Measurements from ENCODE around the gene TMSB15A. TPM values are rescaled to one million over a fixed set of nuclear protein-coding genes. Genes with fewer than 3 reads are reported as not detected.
"Not testable (repeated sequence)": the region's sequence is repeated elsewhere in the genome, so short reads cannot be mapped to it uniquely, and the experiment has no call there.

The TMSB15A gene
- 459 TPM for polyA plus RNA-seq (2013, experiment 1 of 4)
- 528 TPM for polyA plus RNA-seq (2013, experiment 2 of 4)
- polyA plus RNA-seq (2013, experiment 3 of 4) = 499 TPM
- 548 TPM for polyA plus RNA-seq (2013, experiment 4 of 4)

DNA sequence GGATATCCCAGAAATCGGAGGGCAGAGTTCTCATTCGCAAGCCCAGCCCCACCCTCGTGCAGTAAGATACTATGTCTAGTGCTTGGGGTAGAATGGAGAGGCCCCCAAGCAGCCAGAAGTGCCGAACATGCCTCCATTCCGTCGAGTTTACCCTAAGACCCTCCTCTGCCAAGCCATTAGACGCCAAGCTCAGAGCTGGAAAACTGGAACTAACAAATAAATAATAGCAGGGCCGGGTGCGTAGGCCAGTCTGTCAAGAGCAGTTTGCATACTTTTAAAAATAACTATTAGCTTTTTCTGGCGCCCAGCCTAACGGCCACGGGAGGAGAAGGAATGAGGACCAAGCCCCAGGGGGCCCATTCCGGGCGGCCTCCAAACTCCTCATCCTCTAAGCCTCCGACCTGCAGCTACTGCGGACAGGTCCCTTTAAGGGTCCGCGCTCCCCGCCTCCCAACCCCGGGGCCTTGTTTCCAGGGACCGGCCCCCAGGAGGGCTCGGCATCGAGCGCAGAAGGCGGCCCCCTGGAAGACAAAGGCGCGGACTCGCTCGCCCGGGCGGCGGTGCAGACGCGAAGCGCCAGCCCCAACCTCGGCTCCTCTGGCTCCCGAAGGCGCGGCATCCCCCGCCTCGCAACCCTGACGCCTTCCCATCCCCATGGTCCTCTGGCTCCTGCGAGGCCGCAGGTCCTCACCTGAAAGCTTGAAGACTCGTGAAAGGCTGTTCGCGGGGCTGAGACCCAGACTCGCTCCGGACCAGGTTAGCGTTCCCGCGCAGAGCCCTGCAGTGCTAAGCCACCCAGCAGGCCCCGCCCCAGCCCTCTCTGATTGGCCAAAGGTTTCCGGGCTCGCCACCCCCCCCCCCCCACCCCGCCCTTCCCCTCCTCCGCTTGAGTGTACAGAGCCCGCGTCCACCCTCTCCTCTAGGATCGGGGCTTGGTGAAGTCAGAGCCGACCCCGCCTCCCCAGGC lies at the start of gene TMSB15A:
Gene TMSB15A (minus strand): TSS at position 765 of the 967 bp plus-strand sequence.
- no peaks in the 10 kb centered on the region for H3K27me3 ChIP-seq (ENCODE audit: control insufficient read depth, insufficient read depth, low read length, poor library complexity, severe bottlenecking)
- WGBS, 2 experiments = 1% methylated on average over 57 to 59 of the region's 62 CpGs
- H3K36me3 ChIP-seq (ENCODE audit: control insufficient read depth, insufficient read depth, low read length) = peaks cover 3% of the 10 kb centered on the region
- H3K9me3 ChIP-seq (ENCODE audit: control insufficient read depth, low read length) = no peaks in the 10 kb centered on the region
- peak within 1 kb of the TSS; percentile 87 for H3K27ac ChIP-seq (ENCODE audit: insufficient read depth, low read depth, low read length, poor library complexity, severe bottlenecking)
- H3K4me1 ChIP-seq (ENCODE audit: control insufficient read depth, insufficient read depth, low read length) = no peaks in the 10 kb centered on the region
- peak within 1 kb of the TSS; percentile 62 for H3K4me3 ChIP-seq (ENCODE audit: insufficient read depth, low read depth, low read length)

- WGBS, 2 experiments = 87 to 88% methylated on average over 2 of the region's 2 CpGs
Measured at GRCh38 chrX:102560423-102561068, 44.0 kb upstream of the TMSB15A start.

DNA sequence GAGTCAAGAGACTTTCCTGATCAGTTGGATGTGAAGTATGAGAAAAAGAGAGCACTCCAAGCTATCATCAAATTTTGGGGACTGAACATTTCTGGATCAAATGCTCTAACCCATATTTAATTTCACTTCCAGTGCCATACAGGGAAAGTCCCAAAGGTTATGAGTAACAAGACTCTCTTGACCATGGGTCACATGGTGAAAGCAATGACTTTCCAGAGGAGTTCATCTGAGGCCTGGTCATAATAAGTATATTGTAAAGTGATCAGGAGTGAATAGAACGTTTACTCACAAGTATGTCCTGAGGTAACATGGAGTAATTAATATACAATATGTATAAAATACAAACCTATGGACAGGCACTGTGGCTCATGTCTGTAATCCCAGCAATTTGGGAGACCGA lies 42.1 kb upstream of the TMSB15A start:
- WGBS, 2 experiments = 93 to 100% methylated on average over 1 of the region's 2 CpGs
- H3K4me3 ChIP-seq (ENCODE audit: insufficient read depth, low read depth, low read length) = no peak overlapping the region

More at GRCh38 chrX:102560423-102561068, 44.0 kb upstream of the TMSB15A start:
- Histone ChIP-seq H3K4me1 (ENCODE audit: control insufficient read depth, insufficient read depth, low read length) (no peaks in the 10 kb centered on the region), H3K27me3 (ENCODE audit: control insufficient read depth, insufficient read depth, low read length, poor library complexity, severe bottlenecking) (no peaks in the 10 kb centered on the region), H3K9me3 (ENCODE audit: control insufficient read depth, low read length) (no peaks in the 10 kb centered on the region), H3K27ac (ENCODE audit: insufficient read depth, low read depth, low read length, poor library complexity, severe bottlenecking) (no peak overlapping the region), H3K36me3 (ENCODE audit: control insufficient read depth, insufficient read depth, low read length) (no peaks in the 10 kb centered on the region), H3K4me3 (ENCODE audit: insufficient read depth, low read depth, low read length) (no peak overlapping the region)

DNA sequence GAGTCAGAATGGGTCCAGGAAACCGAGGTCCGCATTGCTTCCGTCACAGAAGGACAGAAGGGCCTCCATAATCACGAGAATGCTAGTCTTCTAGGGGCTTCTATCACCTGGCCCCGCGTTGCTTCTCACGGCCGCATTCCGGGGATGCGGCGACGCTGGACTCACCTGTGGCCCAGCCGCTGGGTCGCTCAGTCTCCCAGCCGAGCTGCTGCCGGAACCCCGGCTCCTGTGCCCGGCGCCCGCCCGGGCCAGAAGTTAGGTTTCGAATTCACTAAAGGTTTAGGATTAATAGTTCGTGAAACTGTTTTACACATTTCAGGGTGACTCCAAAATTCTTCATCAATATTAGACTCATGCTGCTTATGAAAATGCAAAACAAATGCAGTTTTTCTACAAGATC lies 31.7 kb upstream of the TMSB15A start:
- no peak overlapping the region for H3K27ac ChIP-seq (ENCODE audit: insufficient read depth, low read depth, low read length, poor library complexity, severe bottlenecking)
- no peaks in the 10 kb centered on the region for H3K36me3 ChIP-seq (ENCODE audit: control insufficient read depth, insufficient read depth, low read length)
- 95 to 98% methylated on average over 23 of the region's 23 CpGs for WGBS, 2 experiments
- H3K4me3 ChIP-seq (ENCODE audit: insufficient read depth, low read depth, low read length) = no peak overlapping the region
- H3K9me3 ChIP-seq (ENCODE audit: control insufficient read depth, low read length) = no peaks in the 10 kb centered on the region
- H3K27me3 ChIP-seq (ENCODE audit: control insufficient read depth, insufficient read depth, low read length, poor library complexity, severe bottlenecking) = no peaks in the 10 kb centered on the region
- H3K4me1 ChIP-seq (ENCODE audit: control insufficient read depth, insufficient read depth, low read length) = no peaks in the 10 kb centered on the region

More for the DNA sequence above, 42.1 kb upstream of the TMSB15A start:
- Histone ChIP-seq H3K27ac (ENCODE audit: insufficient read depth, low read depth, low read length, poor library complexity, severe bottlenecking) (no peak overlapping the region), H3K4me1 (ENCODE audit: control insufficient read depth, insufficient read depth, low read length) (no peaks in the 10 kb centered on the region), H3K9me3 (ENCODE audit: control insufficient read depth, low read length) (no peaks in the 10 kb centered on the region), H3K27me3 (ENCODE audit: control insufficient read depth, insufficient read depth, low read length, poor library complexity, severe bottlenecking) (no peaks in the 10 kb centered on the region), H3K36me3 (ENCODE audit: control insufficient read depth, insufficient read depth, low read length) (no peaks in the 10 kb centered on the region)

DNA sequence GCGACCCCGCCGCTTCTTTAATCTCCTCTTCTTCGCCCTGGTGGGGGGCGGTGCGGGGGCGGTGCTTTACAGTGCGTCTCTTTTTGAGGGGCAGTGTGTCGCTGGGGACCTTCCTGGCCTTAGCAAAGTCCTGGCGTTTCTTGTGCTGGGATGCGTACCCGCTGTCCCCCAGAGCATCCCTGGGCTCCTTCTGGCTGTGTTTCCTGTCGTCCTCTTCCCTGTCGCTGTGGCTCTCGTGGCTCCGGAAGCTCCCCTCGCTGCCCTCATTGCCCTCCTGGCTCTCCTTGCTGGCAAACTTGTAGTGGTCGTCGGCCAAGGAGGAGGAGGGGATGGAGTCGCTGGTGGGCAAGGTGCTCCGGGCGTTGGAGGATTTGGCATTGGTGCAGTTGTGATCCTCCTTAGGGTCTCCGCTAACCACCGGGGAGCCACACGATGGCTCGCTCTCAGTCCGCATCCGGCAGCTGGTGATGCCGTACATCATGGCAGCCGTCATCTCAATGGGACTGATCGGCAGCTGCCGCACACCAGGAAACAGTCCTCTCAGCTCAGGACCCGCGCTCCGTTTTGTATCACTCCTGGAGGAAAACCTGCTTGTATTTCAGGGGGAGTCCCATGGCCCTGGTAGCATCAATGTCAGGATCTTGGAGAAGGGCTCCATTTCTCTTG lies 30.4 kb upstream of the TMSB15A start:
- no peaks in the 10 kb centered on the region for H3K4me1 ChIP-seq (ENCODE audit: control insufficient read depth, insufficient read depth, low read length)
- no peak overlapping the region for H3K4me3 ChIP-seq (ENCODE audit: insufficient read depth, low read depth, low read length)
- no peak overlapping the region for H3K27ac ChIP-seq (ENCODE audit: insufficient read depth, low read depth, low read length, poor library complexity, severe bottlenecking)
- H3K9me3 ChIP-seq (ENCODE audit: control insufficient read depth, low read length) = no peaks in the 10 kb centered on the region
- H3K27me3 ChIP-seq (ENCODE audit: control insufficient read depth, insufficient read depth, low read length, poor library complexity, severe bottlenecking) = no peaks in the 10 kb centered on the region
- 83 to 86% methylated on average over 35 of the region's 35 CpGs for WGBS, 2 experiments
- no peaks in the 10 kb centered on the region for H3K36me3 ChIP-seq (ENCODE audit: control insufficient read depth, insufficient read depth, low read length)

GRCh38 chrX:102546175-102546574 lies 29.6 kb upstream of the TMSB15A start:
- H3K4me3 ChIP-seq (ENCODE audit: insufficient read depth, low read depth, low read length); H3K27ac ChIP-seq (ENCODE audit: insufficient read depth, low read depth, low read length, poor library complexity, severe bottlenecking); H3K36me3 ChIP-seq (ENCODE audit: control insufficient read depth, insufficient read depth, low read length); H3K27me3 ChIP-seq (ENCODE audit: control insufficient read depth, insufficient read depth, low read length, poor library complexity, severe bottlenecking); H3K4me1 ChIP-seq (ENCODE audit: control insufficient read depth, insufficient read depth, low read length); H3K9me3 ChIP-seq (ENCODE audit: control insufficient read depth, low read length): not testable (repeated sequence)
- 85 to 88% methylated on average over 4 to 5 of the region's 5 CpGs for WGBS, 2 experiments

DNA sequence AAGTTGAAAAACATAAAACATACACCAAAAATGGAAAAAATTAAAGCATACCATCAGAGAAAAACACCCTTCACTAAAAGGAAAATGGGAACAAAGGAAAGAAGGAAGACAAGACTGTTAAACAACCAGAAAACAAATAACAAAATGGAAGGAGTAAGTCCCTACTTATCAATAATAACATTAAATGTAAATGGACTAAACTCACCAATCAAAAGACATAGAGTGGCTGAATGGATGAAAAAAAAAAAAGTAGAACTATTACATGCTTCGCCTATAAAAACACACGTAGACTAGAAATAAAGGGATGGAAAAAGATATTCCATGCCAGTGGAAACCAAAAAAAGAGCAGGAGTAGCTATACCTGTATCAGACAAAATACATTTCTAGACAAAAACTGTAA lies 19.4 kb upstream of the TMSB15A start:
- Histone ChIP-seq H3K27me3 (ENCODE audit: control insufficient read depth, insufficient read depth, low read length, poor library complexity, severe bottlenecking) (no peaks in the 10 kb centered on the region), H3K36me3 (ENCODE audit: control insufficient read depth, insufficient read depth, low read length) (no peaks in the 10 kb centered on the region), H3K9me3 (ENCODE audit: control insufficient read depth, low read length) (no peaks in the 10 kb centered on the region), H3K4me3 (ENCODE audit: insufficient read depth, low read depth, low read length) (no peak overlapping the region), H3K27ac (ENCODE audit: insufficient read depth, low read depth, low read length, poor library complexity, severe bottlenecking) (no peak overlapping the region), H3K4me1 (ENCODE audit: control insufficient read depth, insufficient read depth, low read length) (no peaks in the 10 kb centered on the region)
- WGBS, 2 experiments = 100% methylated on average over 2 of the region's 2 CpGs; no CpG with 5 or more reads in 1 of the 2 experiments

GRCh38 chrX:102517326-102517725 lies 787 bp upstream of the TMSB15A start:
- Histone ChIP-seq H3K27ac (ENCODE audit: insufficient read depth, low read depth, low read length, poor library complexity, severe bottlenecking) (no peak overlapping the region), H3K9me3 (ENCODE audit: control insufficient read depth, low read length) (no peaks in the 10 kb centered on the region), H3K27me3 (ENCODE audit: control insufficient read depth, insufficient read depth, low read length, poor library complexity, severe bottlenecking) (no peaks in the 10 kb centered on the region), H3K36me3 (ENCODE audit: control insufficient read depth, insufficient read depth, low read length) (peaks cover 3% of the 10 kb centered on the region), H3K4me1 (ENCODE audit: control insufficient read depth, insufficient read depth, low read length) (no peaks in the 10 kb centered on the region), H3K4me3 (ENCODE audit: insufficient read depth, low read depth, low read length) (no peak overlapping the region)
- WGBS, 2 experiments = 52 to 63% methylated on average over 4 to 6 of the region's 7 CpGs

GRCh38 chrX:102514536-102514935 lies 2.0 kb downstream of the TMSB15A start:
- no peak overlapping the region for H3K4me3 ChIP-seq (ENCODE audit: insufficient read depth, low read depth, low read length)
- H3K36me3 ChIP-seq (ENCODE audit: control insufficient read depth, insufficient read depth, low read length) = peaks cover 3% of the 10 kb centered on the region
- no peaks in the 10 kb centered on the region for H3K9me3 ChIP-seq (ENCODE audit: control insufficient read depth, low read length)
- no peak overlapping the region for H3K27ac ChIP-seq (ENCODE audit: insufficient read depth, low read depth, low read length, poor library complexity, severe bottlenecking)
- 86 to 100% methylated on average over 1 of the region's 1 CpG for WGBS, 2 experiments
- no peaks in the 10 kb centered on the region for H3K27me3 ChIP-seq (ENCODE audit: control insufficient read depth, insufficient read depth, low read length, poor library complexity, severe bottlenecking)
- H3K4me1 ChIP-seq (ENCODE audit: control insufficient read depth, insufficient read depth, low read length) = no peaks in the 10 kb centered on the region

DNA sequence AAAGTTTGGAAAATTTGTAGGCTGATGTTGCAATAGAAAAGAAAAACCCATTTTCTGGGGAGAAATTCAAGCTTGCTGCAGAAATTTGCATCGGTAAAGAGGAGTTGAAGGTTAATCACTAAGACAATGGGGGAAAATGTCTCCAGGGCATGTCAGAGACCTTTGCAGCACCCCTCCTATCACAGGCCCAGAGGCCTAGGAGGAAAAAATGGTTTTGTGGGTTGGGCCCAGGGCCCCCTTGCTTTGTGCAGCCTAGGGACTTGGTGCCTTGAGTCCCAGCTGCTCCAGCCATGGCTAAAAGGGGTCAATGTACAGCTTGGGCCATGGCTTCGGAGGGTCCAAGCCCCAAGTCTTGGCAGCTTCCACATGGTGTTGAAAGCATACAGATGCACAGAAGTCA lies 17.8 kb downstream of the TMSB15A start:
- no peaks in the 10 kb centered on the region for H3K4me1 ChIP-seq (ENCODE audit: control insufficient read depth, insufficient read depth, low read length)
- H3K4me3 ChIP-seq (ENCODE audit: insufficient read depth, low read depth, low read length) = no peak overlapping the region
- no peaks in the 10 kb centered on the region for H3K36me3 ChIP-seq (ENCODE audit: control insufficient read depth, insufficient read depth, low read length)
- WGBS, 2 experiments = 83 to 90% methylated on average over 2 of the region's 2 CpGs
- no peaks in the 10 kb centered on the region for H3K27me3 ChIP-seq (ENCODE audit: control insufficient read depth, insufficient read depth, low read length, poor library complexity, severe bottlenecking)
- H3K27ac ChIP-seq (ENCODE audit: insufficient read depth, low read depth, low read length, poor library complexity, severe bottlenecking) = no peak overlapping the region
- no peaks in the 10 kb centered on the region for H3K9me3 ChIP-seq (ENCODE audit: control insufficient read depth, low read length)
